VCaP (cell line): ENCODE data around the gene CNN2.

Experiments
- H3K27ac ChIP-seq: fragments of 450-650 bp; 2 replicates; pipeline ENCODE4 v1.5.1; 2017
- CTCF ChIP-seq: fragments of 450-650 bp; conservative IDR thresholded peaks from 2 replicates; pipeline ENCODE4 v1.5.1; 2017; ENCODE audit warnings: mild to moderate bottlenecking, moderate library complexity

Gene CNN2

DNA sequence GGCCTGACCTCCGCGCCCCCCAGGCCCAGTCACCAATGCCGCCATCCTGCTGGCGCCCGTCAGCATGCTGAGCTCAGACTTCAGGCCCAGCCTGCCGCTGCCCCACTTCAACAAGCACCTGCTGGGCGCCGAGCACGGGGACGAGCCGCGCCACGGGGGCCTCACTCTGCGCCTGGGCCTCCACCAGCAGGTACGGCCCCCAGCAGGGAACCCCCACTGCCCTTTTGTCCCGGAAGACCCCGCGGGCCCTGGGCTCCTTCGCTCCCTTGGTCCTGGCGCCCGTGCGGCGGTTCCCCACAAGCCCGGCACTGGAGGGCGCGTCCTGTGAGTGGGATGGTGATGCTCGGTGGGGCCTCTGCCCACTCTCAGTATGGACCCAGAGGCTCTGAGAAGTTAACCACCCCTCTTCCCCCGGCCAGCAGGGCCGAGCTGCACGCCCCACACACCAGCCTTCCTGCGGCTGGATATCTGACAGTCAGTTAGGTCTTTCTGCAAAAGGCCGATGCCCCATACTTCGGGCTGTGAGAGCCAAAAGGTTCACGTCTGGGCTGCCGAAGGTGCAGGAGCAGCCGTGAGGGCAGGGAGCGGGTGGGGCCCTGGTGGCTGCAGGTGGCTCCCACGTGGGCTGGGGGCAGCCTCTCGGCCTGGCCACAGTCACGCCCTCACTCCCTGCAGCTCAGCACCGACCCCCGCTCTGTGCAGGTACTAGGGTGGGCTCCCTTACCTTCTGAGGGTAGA, 34.3 kb upstream of the CNN2 start:
- no peak for TF ChIP-seq CTCF
- H3K27ac ChIP-seq, result no peak overlapping the region

GRCh38 chr19:992670-993055, 33.7 kb upstream of the CNN2 start:
- no peak overlapping the region for H3K27ac ChIP-seq
- no peak for TF ChIP-seq CTCF

DNA sequence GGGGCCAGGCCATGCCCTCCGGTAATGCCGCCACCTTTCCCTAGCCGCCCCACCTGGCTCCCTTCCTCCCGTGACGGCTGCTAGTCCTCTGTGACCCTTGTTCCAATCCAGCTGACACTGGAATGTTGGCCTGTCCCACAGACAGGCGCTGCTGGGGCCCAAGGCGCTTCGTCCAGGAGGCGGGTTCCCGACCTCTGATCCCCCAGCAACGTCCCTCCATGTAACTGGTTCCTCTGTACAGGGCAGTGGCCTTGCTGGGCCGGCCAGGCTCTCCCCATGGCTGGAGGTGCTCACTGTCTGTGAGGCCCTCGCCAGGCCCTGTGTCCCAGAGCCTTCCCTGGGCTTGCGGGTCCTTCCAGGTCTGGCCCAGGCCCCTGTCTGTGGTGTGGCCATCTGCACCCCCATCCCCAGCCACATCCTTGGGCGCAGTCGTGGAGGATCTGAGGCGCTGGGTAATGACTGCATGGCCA, 33.0 kb upstream of the CNN2 start:
- H3K27ac ChIP-seq, result no peak overlapping the region
- TF ChIP-seq CTCF, result no peak

GRCh38 chr19:993831-994393, 32.5 kb upstream of the CNN2 start:
- no peak overlapping the region for H3K27ac ChIP-seq
- no peak for TF ChIP-seq CTCF

DNA sequence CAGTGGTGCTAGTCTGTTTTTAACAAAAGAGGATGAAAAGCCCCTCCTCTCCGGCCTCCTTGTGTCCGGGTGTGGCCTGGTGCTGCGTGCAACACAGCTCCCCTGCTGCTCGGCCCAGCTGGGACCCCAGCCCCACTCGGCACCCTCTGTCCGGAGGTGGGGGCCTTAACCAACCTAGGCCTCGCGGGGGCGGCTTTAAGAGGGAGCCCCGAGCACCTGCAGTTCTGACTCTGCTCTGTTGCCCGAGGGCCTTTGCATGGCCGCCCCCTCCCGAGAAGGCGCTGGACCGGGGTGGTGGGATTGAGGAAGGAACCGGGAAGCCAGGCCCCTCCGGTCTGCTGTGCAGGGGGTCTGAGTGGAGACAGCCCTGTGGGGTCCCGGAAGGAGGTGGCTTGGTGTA, 31.9 kb upstream of the CNN2 start:
- TF ChIP-seq CTCF, result no peak

DNA sequence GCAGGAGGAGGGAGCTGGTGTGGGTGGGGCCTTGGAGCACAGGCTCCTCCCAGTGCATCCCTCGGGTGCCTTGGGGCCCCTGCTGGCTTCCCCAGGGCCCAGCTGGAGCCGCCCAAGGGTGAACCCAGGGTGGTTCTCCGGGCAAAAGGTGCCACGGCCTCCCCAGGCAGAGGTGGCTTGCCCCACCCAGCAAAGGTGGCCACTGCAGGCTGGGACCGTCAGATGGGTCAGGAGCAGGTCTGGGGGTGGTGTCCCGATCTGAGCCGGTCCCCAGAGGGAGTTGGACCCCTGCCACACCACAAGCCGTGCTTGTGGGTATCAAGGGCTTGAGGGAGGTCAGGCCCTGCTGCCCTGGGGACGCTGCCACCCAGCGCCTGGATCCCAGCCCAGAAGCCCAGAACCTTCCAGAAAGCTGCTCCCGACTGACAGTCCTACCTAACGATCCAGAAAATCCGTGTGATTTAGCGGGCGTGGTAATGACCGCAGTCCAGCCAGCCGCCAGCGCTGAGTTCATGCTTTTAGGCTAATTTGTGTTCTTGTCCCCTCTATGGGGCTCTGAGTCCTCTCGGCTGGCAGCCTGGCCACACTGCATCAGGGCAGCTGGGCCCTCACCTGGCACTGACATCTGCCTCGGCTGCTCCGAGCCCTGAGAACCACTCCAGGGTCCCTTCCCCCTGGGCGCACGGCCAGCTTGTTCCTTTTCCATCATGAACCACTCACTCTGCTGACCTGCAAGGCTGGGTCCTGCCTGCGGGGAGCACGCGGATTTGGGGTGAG, 31.2 kb upstream of the CNN2 start:
- TF ChIP-seq CTCF, result no peak
- no peak overlapping the region for H3K27ac ChIP-seq

More for the DNA sequence above, 31.9 kb upstream of the CNN2 start:
- no peak overlapping the region for H3K27ac ChIP-seq
